ENCODE results near the gene ID2. TPM values are rescaled to one million over a fixed set of nuclear protein-coding genes. Genes with fewer than 3 reads are reported as not detected.
A peak's percentile ranks its signal among the peaks of the same experiment; 100 is the strongest.

ID2 gene
- total RNA-seq, 2 experiments from 2014 or later = 85.7 to 91.6 TPM

DNA sequence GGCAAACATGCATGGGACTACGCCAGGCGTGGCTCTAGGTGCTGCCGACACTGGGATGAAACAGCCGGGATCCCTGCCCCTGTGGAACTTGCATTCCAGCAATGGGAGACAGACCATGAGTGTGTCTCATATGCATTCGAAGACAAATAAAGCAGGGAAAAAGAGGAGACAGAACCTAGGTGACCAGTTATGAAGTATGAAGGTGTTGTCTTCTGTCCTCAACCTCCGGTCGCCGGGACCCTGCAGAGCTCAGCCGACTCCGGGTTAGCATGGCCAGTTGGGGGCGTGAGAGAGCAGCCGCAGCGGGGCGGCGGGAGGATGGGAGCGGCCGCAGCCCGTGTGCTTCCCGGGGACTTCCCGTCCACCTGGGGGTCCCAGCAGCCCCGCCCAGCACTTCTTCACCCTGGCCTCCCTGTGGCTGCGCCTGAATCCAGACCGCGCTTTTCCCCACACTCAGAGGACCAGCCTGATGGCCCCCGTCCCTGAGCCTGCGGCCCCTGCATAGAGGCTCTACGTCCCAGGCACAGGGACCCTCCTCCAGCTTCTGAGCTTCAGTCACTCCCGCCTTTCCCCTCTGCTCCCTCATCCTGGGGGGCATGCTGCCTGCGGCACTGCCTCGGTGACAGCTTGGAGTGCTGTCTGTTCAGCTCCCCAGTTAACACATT, 11.4 kb downstream of the ID2 start:
- no peak overlapping the region for H3K4me3 Mint-ChIP-seq
- DNase-seq = peak; percentile 59
- ChIA-PET POLR2A (interaction anchor here (1.0 kb wide), 1 partner anchor 9 kb away, joined by 4 read pairs; no protein-coding TSS in a partner anchor), CTCF (interaction anchor here (0.7 to 1.9 kb wide), 11 partner anchors 9 to 708 kb away, joined by 3 to 7 read pairs (median 4); no protein-coding TSS in a partner anchor)
- peaks cover 3% of the 10 kb centered on the region for H3K4me1 Mint-ChIP-seq (ENCODE audit: low read depth)
- TF ChIP-seq, protein P1, sequence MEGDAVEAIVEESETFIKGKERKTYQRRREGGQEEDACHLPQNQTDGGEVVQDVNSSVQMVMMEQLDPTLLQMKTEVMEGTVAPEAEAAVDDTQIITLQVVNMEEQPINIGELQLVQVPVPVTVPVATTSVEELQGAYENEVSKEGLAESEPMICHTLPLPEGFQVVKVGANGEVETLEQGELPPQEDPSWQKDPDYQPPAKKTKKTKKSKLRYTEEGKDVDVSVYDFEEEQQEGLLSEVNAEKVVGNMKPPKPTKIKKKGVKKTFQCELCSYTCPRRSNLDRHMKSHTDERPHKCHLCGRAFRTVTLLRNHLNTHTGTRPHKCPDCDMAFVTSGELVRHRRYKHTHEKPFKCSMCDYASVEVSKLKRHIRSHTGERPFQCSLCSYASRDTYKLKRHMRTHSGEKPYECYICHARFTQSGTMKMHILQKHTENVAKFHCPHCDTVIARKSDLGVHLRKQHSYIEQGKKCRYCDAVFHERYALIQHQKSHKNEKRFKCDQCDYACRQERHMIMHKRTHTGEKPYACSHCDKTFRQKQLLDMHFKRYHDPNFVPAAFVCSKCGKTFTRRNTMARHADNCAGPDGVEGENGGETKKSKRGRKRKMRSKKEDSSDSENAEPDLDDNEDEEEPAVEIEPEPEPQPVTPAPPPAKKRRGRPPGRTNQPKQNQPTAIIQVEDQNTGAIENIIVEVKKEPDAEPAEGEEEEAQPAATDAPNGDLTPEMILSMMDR (IDR thresholded peaks at IDR 0.05) = peak; percentile 85
- peaks cover 6% of the 10 kb centered on the region for H3K9me3 Mint-ChIP-seq
- no peak overlapping the region for H3K27ac Mint-ChIP-seq
- peaks cover 24% of the 10 kb centered on the region for H3K27me3 Mint-ChIP-seq
- intact Hi-C loops (cut with micrococcal nuclease) = no loop called here
- ATAC-seq = peak; percentile 83
- no peaks in the 10 kb centered on the region for H3K36me3 Mint-ChIP-seq (ENCODE audit: low read depth)

DNA sequence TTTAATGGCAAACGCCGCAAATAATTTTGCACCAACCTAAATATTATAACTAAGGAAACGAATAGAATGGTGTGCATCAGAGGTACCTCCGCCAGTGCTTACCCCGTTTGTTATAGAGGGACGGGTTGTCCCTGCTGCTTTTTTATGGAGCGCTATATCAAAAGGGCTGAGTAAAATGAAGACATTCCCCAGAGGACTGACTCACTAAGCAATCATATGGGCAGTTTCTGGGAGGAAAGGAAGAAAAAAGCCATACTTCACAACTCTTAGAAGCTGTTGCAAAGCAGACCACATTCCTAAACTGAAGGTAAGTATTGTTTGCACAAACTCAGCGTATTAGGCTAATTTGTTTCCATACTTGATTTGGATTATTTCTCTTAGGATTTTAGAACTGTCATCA, 12.9 kb downstream of the ID2 start:
- Mint-ChIP-seq H3K4me3 (no peak overlapping the region), H3K27ac (no peak overlapping the region), H3K4me1 (ENCODE audit: low read depth) (peaks cover 3% of the 10 kb centered on the region), H3K36me3 (ENCODE audit: low read depth) (no peaks in the 10 kb centered on the region), H3K27me3 (peaks cover 21% of the 10 kb centered on the region), H3K9me3 (peaks cover 6% of the 10 kb centered on the region)
- TF ChIP-seq, protein P1 (IDR thresholded peaks at IDR 0.05) = no peak
- ChIA-PET POLR2A (no interaction called here), CTCF (interaction anchor here (1.3 kb wide), 1 partner anchor 56 kb away, joined by 4 read pairs; no protein-coding TSS in a partner anchor)
- intact Hi-C loops (cut with micrococcal nuclease) = no loop called here
- DNase-seq = no peak
- no peak for ATAC-seq

GRCh38 chr2:8697190-8697589, 15.3 kb downstream of the ID2 start:
- Mint-ChIP-seq H3K4me1 (ENCODE audit: low read depth) (peaks cover 3% of the 10 kb centered on the region), H3K27me3 (peaks cover 10% of the 10 kb centered on the region), H3K4me3 (no peak overlapping the region), H3K9me3 (peaks cover 6% of the 10 kb centered on the region), H3K36me3 (ENCODE audit: low read depth) (no peaks in the 10 kb centered on the region), H3K27ac (no peak overlapping the region)
- ATAC-seq (no peak), DNase-seq (no peak)
- ChIA-PET CTCF (no interaction called here), POLR2A (no interaction called here)
- TF ChIP-seq, protein P1 (IDR thresholded peaks at IDR 0.05) = no peak
- intact Hi-C loops (cut with micrococcal nuclease) = no loop called here

GRCh38 chr2:8699839-8700238, 18.0 kb downstream of the ID2 start:
- Mint-ChIP-seq H3K27ac (no peak overlapping the region), H3K9me3 (peaks cover 6% of the 10 kb centered on the region), H3K27me3 (no peaks in the 10 kb centered on the region), H3K4me3 (no peak overlapping the region), H3K36me3 (ENCODE audit: low read depth) (no peaks in the 10 kb centered on the region), H3K4me1 (ENCODE audit: low read depth) (no peaks in the 10 kb centered on the region)
- ChIA-PET CTCF (no interaction called here), POLR2A (no interaction called here)
- DNase-seq (no peak), ATAC-seq (no peak)
- TF ChIP-seq, protein P1 (IDR thresholded peaks at IDR 0.05) = no peak
- intact Hi-C loops (cut with micrococcal nuclease) = no loop called here

GRCh38 chr2:8701681-8702379, 20.0 kb downstream of the ID2 start:
- DNase-seq (no peak), ATAC-seq (no peak)
- H3K36me3 Mint-ChIP-seq (ENCODE audit: low read depth) = no peaks in the 10 kb centered on the region
- peaks cover 6% of the 10 kb centered on the region for H3K9me3 Mint-ChIP-seq
- intact Hi-C loops (cut with micrococcal nuclease) = no loop called here
- CTCF ChIA-PET = interaction anchor here (0.7 to 0.9 kb wide), 2 partner anchors 9 to 408 kb away, joined by 3 read pairs; no protein-coding TSS in a partner anchor
- H3K4me3 Mint-ChIP-seq = no peak overlapping the region
- TF ChIP-seq, protein P1 (IDR thresholded peaks at IDR 0.05) = no peak
- POLR2A ChIA-PET = no interaction called here
- no peaks in the 10 kb centered on the region for H3K27me3 Mint-ChIP-seq
- H3K4me1 Mint-ChIP-seq (ENCODE audit: low read depth) = no peaks in the 10 kb centered on the region
- no peak overlapping the region for H3K27ac Mint-ChIP-seq
